HepG2 (cell line): ENCODE results near the gene P3H3.

ENCODE experiments used
- MAFK ChIP-seq, 2 experiments: IDR thresholded peaks in 1 of 2; conservative IDR thresholded peaks in 1 of 2; 2 replicates each; pipeline ENCODE4 v1.6.1; 2011; ENCODE audit warnings: improper control_type of control experiment in 2 of 2, low read length in 2 of 2
- NR3C1 ChIP-seq: sonication (generic); formaldehyde crosslinking; IDR thresholded peaks from 2 replicates; pipeline ENCODE4 v1.4.0; 2020; ENCODE audit warnings: missing genetic modification reagents
- RFX5 ChIP-seq: IDR thresholded peaks from 2 replicates; pipeline ENCODE4 v1.6.1; 2011; ENCODE audit warnings: low read depth, low read length, improper control_type of control experiment
- ZNF781 ChIP-seq: sonication (generic); formaldehyde crosslinking; IDR thresholded peaks from 2 replicates; pipeline ENCODE4 v1.5.1; 2020; ENCODE audit warnings: borderline replicate concordance, mild to moderate bottlenecking, missing genetic modification reagents; ENCODE audit errors: not compliant biosample characterization
- ZSCAN21 ChIP-seq: sonication (generic); formaldehyde crosslinking; IDR thresholded peaks from 2 replicates; pipeline ENCODE4 v1.8.0; 2022; ENCODE audit warnings: mild to moderate bottlenecking, missing genetic modification reagents, moderate library complexity, borderline replicate concordance

- TF ChIP-seq RFX5 (no peak), NR3C1 (no peak), MAFK (conservative IDR thresholded peaks at IDR 0.05 in 1 of 2, IDR thresholded peaks at IDR 0.05 in 1 of 2; ENCODE audit: low read length in 2 of 2) (no peak), ZNF781 (CRISPR knock-in tag) (no peak), ZSCAN21 (CRISPR knock-in tag) (no peak)
These were observed 27.1 kb downstream of the P3H3 start for GRCh38 chr12:6855322-6855721.
